Measurements from ENCODE around the gene OVOL1. TPM values are rescaled to one million over a fixed set of nuclear protein-coding genes. Genes with fewer than 3 reads are reported as not detected.

The OVOL1 gene
- total RNA-seq, 1 donor from 2014 or later, result 0.12 TPM

DNA sequence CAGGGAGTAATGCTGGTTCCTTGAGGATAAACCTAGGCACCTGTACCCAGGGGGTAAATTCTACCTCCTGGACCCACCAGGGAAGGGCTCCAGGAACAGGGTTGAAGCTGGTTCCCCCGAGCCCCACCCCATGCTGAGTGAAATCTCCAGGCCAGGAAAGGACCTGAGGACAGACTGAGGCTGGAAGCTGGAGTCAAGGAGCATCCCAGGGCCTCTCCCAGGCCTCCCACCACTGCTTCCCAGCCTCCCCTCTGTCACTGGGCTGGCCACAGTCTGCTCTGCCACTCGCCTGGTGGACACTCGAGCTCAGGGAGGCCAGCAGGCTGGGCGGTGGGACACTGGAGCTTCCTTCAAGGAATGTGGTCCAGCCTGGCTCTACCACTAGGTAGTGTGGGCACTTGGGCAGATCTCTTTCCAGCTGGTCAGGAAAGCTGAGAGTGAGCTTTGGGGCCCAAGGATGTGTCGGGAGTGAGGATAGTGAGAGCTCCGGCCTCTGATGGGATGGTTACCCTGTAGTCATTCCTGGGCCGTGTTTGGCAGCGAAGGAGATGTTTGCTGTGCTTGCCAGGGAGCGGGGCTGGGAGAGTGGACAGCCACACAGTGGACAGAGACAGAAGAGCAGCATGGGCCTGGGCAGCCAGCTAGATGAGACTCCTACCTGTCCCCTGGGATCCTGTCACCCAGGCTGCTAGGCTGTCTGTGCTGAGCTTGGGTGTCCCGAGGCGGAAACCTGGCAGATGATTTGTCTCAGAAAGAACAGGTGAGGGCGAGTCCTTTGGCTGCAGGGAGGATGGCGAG is 3.4 kb downstream of the OVOL1 start:
- H3K27me3 Mint-ChIP-seq (ENCODE audit: low read depth), result peaks cover 21% of the 10 kb centered on the region
- H3K4me3 Mint-ChIP-seq (ENCODE audit: unreplicated experiment), result no peak overlapping the region
- H3K27ac Mint-ChIP-seq (ENCODE audit: unreplicated experiment), result no peak overlapping the region
- no peak for TF ChIP-seq CTCF (IDR thresholded peaks at IDR 0.05)
- H3K9me3 Mint-ChIP-seq (ENCODE audit: low read depth), result no peaks in the 10 kb centered on the region
- peaks cover 2% of the 10 kb centered on the region for H3K36me3 Mint-ChIP-seq (ENCODE audit: low read depth)
- peaks cover 5% of the 10 kb centered on the region for H3K4me1 Mint-ChIP-seq (ENCODE audit: low read depth)
- DNase-seq (ENCODE audit: low spot score), result no peak

DNA sequence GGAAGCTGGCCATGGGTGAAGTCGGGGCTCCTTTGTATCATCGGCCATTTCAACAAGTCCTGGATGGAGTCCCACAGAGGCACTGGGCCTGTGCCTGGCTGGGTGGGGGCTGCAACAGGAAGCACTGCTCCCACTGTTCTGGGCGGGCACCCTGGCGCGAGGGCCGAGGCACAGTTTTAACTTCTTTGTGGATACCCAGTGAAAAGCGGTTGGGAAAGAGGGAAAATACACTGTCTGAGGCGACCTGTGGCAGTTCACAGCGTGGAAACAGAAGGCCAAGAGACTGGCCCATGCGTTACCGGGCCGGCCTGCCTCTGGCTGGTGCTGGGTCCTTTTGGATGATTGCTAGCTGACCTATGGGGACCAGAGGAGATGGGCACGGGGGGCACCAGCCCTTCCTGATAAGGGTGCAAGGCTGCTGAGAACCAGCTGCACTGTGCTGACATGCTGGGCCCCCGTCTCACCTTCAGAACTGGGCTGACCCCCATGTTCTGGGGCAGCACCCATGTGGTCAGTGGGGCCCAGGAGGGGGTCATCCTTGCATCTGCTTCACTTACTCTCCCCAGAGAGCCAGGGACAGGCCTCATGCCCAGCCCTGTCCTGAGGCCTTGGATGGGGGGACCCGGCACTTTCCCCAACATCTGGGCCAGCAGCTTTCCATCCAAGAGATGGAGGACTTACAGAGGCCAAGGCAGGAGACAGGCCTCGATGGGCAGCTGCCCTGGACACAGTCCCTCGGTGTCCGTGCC is 4.2 kb downstream of the OVOL1 start:
- Mint-ChIP-seq H3K27me3 (ENCODE audit: low read depth) (peaks cover 15% of the 10 kb centered on the region), H3K9me3 (ENCODE audit: low read depth) (no peaks in the 10 kb centered on the region), H3K36me3 (ENCODE audit: low read depth) (no peaks in the 10 kb centered on the region), H3K4me1 (ENCODE audit: low read depth) (peaks cover 5% of the 10 kb centered on the region), H3K27ac (ENCODE audit: unreplicated experiment) (no peak overlapping the region), H3K4me3 (ENCODE audit: unreplicated experiment) (no peak overlapping the region)
- no peak for DNase-seq (ENCODE audit: low spot score)
- no peak for TF ChIP-seq CTCF (IDR thresholded peaks at IDR 0.05)

DNA sequence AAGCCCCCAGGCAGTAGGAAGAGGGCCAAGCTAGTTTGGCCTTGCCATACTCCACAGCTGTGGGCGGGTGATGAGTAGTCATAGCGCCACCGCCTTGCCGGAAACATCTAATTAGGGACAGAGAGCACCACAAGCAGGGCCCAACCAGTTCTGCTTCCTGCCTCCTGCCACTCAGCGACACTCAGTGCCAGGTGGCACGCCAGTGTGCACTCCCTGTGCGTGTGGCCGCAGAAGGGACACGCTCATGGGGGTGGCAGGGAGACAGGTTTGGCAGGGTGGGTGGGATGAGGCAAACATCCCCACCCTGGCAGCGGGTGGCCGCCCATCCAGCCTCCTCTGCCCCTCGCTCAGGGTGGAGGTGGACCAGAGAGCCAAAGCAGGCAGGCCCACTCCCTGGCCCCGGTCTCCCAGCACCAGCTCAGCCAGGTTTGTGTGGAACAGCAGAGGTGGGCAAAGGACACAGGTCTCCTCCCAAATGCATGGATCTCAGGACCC is 4.9 kb downstream of the OVOL1 start:
- no peak for TF ChIP-seq CTCF (IDR thresholded peaks at IDR 0.05)
- Mint-ChIP-seq H3K27me3 (ENCODE audit: low read depth) (peaks cover 18% of the 10 kb centered on the region), H3K4me3 (ENCODE audit: unreplicated experiment) (no peak overlapping the region), H3K36me3 (ENCODE audit: low read depth) (no peaks in the 10 kb centered on the region), H3K27ac (ENCODE audit: unreplicated experiment) (no peak overlapping the region), H3K4me1 (ENCODE audit: low read depth) (peaks cover 5% of the 10 kb centered on the region), H3K9me3 (ENCODE audit: low read depth) (no peaks in the 10 kb centered on the region)
- no peak for DNase-seq (ENCODE audit: low spot score)

DNA sequence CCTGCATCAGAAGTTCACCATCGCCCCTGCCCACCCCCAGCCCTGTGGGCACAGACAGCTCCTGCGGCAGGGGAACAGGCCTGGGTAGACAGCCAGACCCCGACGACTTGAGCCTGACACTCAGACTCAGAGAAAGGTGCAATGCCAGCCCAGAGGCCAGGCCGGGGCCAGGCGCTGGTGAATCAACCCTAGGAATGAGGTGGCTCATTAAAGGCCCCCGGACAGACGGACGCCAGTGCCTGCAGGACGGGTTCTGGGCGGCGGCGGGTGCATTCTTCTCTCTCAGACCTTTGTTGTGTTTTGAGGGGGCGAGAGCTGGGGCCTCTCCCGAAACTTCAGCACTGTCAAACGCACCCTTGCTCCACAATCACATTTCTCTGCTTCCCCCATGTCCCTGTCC is 5.6 kb downstream of the OVOL1 start:
- Mint-ChIP-seq H3K27me3 (ENCODE audit: low read depth) (peaks cover 22% of the 10 kb centered on the region), H3K27ac (ENCODE audit: unreplicated experiment) (no peak overlapping the region), H3K9me3 (ENCODE audit: low read depth) (no peaks in the 10 kb centered on the region), H3K36me3 (ENCODE audit: low read depth) (no peaks in the 10 kb centered on the region), H3K4me1 (ENCODE audit: low read depth) (peaks cover 2% of the 10 kb centered on the region), H3K4me3 (ENCODE audit: unreplicated experiment) (no peak overlapping the region)
- TF ChIP-seq CTCF (IDR thresholded peaks at IDR 0.05), result no peak
- DNase-seq (ENCODE audit: low spot score), result no peak

- Mint-ChIP-seq H3K4me3 (ENCODE audit: unreplicated experiment) (no peak overlapping the region), H3K27me3 (ENCODE audit: low read depth) (peaks cover 20% of the 10 kb centered on the region), H3K36me3 (ENCODE audit: low read depth) (no peaks in the 10 kb centered on the region), H3K9me3 (ENCODE audit: low read depth) (no peaks in the 10 kb centered on the region), H3K4me1 (ENCODE audit: low read depth) (no peaks in the 10 kb centered on the region), H3K27ac (ENCODE audit: unreplicated experiment) (no peak overlapping the region)
- no peak for DNase-seq (ENCODE audit: low spot score)
- TF ChIP-seq CTCF (IDR thresholded peaks at IDR 0.05), result no peak
Measured at GRCh38 chr11:65793144-65793581, 6.3 kb downstream of the OVOL1 start.
